Type B pancreatic cell (in vitro differentiated cells): ENCODE results near the gene CLEC6A. TPM values are rescaled to one million over a fixed set of nuclear protein-coding genes. Genes with fewer than 3 reads are reported as not detected.
"Not testable (repeated sequence)": the region's sequence is repeated elsewhere in the genome, so short reads cannot be mapped to it uniquely, and the experiment has no call there.

ENCODE experiments used
- DNase-seq: peaks from one replicate; pipeline ENCODE4 v3.0.0; 2021; ENCODE audit warnings: mixed read lengths; ENCODE audit not compliant: unreplicated experiment; ENCODE audit errors: extremely low spot score
- H3K27ac Mint-ChIP-seq: 2 replicates; pipeline ENCODE4 v1.8.0; 2021; ENCODE audit warnings: mild to moderate bottlenecking, mixed read lengths
- H3K27me3 Mint-ChIP-seq: 2 replicates; pipeline ENCODE4 v1.8.0; 2021; ENCODE audit warnings: mixed read lengths
- H3K36me3 Mint-ChIP-seq: 2 replicates; pipeline ENCODE4 v1.8.0; 2021; ENCODE audit warnings: mixed read lengths
- H3K4me1 Mint-ChIP-seq: one replicate; pipeline ENCODE4 v1.8.0; 2021; ENCODE audit warnings: mixed read lengths; ENCODE audit not compliant: unreplicated experiment
- H3K4me3 Mint-ChIP-seq: 2 replicates; pipeline ENCODE4 v1.8.0; 2021; ENCODE audit warnings: mild to moderate bottlenecking, mixed read lengths
- H3K9me3 Mint-ChIP-seq: 2 replicates; pipeline ENCODE4 v1.8.0; 2021; ENCODE audit warnings: mixed read lengths
- CTCF ChIP-seq: fragments of 200-600 bp; sonication (generic); conservative IDR thresholded peaks from 2 replicates; pipeline ENCODE4 v1.5.0; 2021; ENCODE audit warnings: antibody characterized with exemption, mild to moderate bottlenecking
- total RNA-seq: library from RNA; stranded (reverse); gene quantifications from 2 replicates; pipeline ENCODE4 v1.2.1, GENCODE V29; 2021; ENCODE audit warnings: low replicate concordance

The CLEC6A gene
- total RNA-seq, 1 donor from 2014 or later, result not detected

GRCh38 chr12:8483079-8483478, 27.3 kb downstream of the CLEC6A start:
- Mint-ChIP-seq H3K27ac (no peak overlapping the region), H3K9me3 (no peaks in the 10 kb centered on the region), H3K4me3 (no peak overlapping the region), H3K4me1 (no peaks in the 10 kb centered on the region), H3K36me3 (no peaks in the 10 kb centered on the region), H3K27me3 (no peaks in the 10 kb centered on the region)
- DNase-seq, result no peak
- no peak for TF ChIP-seq CTCF

- TF ChIP-seq CTCF, result no peak
- H3K27me3 Mint-ChIP-seq, result peaks cover 11% of the 10 kb centered on the region
- no peaks in the 10 kb centered on the region for H3K9me3 Mint-ChIP-seq
- no peak overlapping the region for H3K27ac Mint-ChIP-seq
- DNase-seq, result no peak
- H3K4me3 Mint-ChIP-seq, result no peak overlapping the region
- no peaks in the 10 kb centered on the region for H3K36me3 Mint-ChIP-seq
- no peaks in the 10 kb centered on the region for H3K4me1 Mint-ChIP-seq
These were observed 36.1 kb downstream of the CLEC6A start for GRCh38 chr12:8491646-8492530.

- Mint-ChIP-seq H3K4me3 (no peak overlapping the region), H3K27ac (no peak overlapping the region), H3K27me3 (peaks cover 11% of the 10 kb centered on the region), H3K9me3 (no peaks in the 10 kb centered on the region), H3K36me3 (no peaks in the 10 kb centered on the region), H3K4me1 (no peaks in the 10 kb centered on the region)
- no peak for TF ChIP-seq CTCF
- DNase-seq, result no peak
These were observed 37.3 kb downstream of the CLEC6A start for GRCh38 chr12:8493084-8493483.

GRCh38 chr12:8495671-8496070, 39.9 kb downstream of the CLEC6A start:
- not testable (repeated sequence) for DNase-seq, H3K9me3 Mint-ChIP-seq, H3K4me1 Mint-ChIP-seq, H3K36me3 Mint-ChIP-seq, H3K27ac Mint-ChIP-seq, H3K4me3 Mint-ChIP-seq
- peaks cover 18% of the 10 kb centered on the region for H3K27me3 Mint-ChIP-seq

- not testable (repeated sequence) for DNase-seq, H3K4me1 Mint-ChIP-seq, H3K27ac Mint-ChIP-seq, H3K9me3 Mint-ChIP-seq, H3K4me3 Mint-ChIP-seq, H3K36me3 Mint-ChIP-seq
- peaks cover 18% of the 10 kb centered on the region for H3K27me3 Mint-ChIP-seq
These were observed 40.3 kb downstream of the CLEC6A start for GRCh38 chr12:8496074-8496473.

GRCh38 chr12:8499616-8500015, 43.9 kb downstream of the CLEC6A start:
- Mint-ChIP-seq H3K4me3 (no peak overlapping the region), H3K4me1 (no peaks in the 10 kb centered on the region), H3K27me3 (peaks cover 14% of the 10 kb centered on the region), H3K27ac (no peak overlapping the region), H3K9me3 (no peaks in the 10 kb centered on the region), H3K36me3 (no peaks in the 10 kb centered on the region)
- TF ChIP-seq CTCF, result no peak
- no peak for DNase-seq
